Measurements from ENCODE around the gene ABCD4.
"Not testable (repeated sequence)": the region's sequence is repeated elsewhere in the genome, so short reads cannot be mapped to it uniquely, and the experiment has no call there.

The ABCD4 gene

DNA sequence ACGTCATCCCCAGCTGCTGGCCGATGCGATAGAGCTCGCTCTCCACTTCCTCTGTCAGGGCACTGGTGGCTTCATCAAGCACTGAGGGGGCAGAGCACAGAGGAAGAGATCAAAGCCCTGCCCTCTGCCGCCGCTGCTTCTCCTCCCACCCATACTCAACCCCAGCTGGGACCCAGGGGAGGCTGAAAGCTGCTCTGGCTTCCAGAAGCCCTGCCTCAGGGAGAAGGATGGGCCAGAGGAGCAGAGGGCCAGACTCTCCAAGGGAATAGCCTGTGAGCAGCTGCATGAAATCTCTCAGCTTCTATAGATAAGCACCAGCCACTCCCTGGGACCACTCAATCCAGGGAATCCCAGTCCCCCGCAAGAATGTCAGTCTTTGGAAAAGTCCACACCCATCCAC, 16.0 kb downstream of the ABCD4 start:
- TF ChIP-seq, protein P1, sequence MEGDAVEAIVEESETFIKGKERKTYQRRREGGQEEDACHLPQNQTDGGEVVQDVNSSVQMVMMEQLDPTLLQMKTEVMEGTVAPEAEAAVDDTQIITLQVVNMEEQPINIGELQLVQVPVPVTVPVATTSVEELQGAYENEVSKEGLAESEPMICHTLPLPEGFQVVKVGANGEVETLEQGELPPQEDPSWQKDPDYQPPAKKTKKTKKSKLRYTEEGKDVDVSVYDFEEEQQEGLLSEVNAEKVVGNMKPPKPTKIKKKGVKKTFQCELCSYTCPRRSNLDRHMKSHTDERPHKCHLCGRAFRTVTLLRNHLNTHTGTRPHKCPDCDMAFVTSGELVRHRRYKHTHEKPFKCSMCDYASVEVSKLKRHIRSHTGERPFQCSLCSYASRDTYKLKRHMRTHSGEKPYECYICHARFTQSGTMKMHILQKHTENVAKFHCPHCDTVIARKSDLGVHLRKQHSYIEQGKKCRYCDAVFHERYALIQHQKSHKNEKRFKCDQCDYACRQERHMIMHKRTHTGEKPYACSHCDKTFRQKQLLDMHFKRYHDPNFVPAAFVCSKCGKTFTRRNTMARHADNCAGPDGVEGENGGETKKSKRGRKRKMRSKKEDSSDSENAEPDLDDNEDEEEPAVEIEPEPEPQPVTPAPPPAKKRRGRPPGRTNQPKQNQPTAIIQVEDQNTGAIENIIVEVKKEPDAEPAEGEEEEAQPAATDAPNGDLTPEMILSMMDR (conservative IDR thresholded peaks at IDR 0.05) = no peak
- H3K27ac ChIP-seq = no peak overlapping the region

DNA sequence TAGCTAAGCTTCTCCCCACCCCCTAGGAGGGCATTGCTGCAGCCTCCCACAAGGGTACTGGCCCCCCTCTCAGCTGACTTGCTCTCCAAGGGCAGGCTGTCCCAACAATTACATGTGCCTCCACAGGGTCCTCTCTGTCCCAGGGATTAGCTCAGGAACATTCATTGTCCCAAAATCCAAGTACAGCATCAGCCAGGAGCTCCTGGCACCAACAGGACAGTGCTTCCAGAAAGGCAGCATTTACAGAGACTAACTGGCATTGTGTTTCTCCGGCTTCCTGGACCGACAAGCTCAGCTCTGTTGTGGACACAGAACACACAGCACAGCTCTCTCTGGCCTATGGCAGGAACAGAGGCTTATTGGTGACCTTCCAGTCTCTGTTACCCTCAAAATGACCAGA, 21.7 kb downstream of the ABCD4 start:
- H3K27ac ChIP-seq = no peak overlapping the region
- TF ChIP-seq, protein P1 (conservative IDR thresholded peaks at IDR 0.05) = no peak

DNA sequence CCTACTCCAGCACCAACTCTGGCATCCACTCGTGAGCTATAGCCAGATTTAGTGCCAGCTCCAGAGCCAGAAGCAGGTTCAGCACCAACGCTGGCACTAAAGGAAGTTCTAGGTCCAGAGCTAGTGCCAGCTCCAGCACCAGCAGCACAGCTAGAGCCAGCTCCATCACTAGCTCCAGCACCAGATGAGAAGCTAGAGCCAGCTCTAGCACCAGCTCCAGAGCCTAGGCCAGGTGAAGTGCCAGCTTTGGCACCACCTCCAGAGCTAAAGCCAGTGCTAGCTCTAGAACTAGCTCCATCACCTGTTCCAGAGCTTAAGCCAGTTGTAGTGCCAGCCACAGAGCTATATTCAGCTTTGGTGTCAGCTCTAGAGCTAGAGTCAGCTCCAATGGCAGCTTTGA, 24.7 kb downstream of the ABCD4 start:
- H3K27ac ChIP-seq = no peak overlapping the region
- TF ChIP-seq, protein P1 (conservative IDR thresholded peaks at IDR 0.05) = no peak

DNA sequence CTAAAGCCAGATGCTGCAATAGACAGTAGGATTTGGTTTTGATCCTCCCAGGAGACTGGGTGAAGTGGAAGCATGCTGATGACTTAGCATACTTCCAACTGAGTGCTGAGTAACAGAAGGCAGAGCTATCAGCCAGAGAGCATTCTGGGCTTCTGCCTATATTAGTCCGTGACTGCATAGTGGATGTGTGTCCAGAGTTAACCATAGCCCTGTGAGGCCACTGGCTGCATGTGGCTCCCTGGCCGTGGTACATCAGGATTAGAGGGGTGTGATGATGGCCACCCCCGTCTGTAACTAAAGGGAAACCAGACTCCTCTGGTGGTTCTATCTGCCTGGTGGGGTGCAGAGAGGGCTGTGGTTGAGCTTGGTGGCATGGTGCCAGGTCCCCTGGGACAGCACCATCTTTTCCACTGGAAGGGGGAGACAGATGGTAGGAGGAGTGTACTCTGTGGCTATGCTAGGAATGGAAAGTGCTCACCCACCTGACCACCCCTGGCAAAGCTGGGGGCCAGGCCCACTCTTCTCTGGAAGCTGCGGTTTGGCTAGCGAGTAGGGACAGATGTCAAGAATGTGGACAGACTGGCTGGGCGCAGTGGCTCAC, 27.4 kb downstream of the ABCD4 start:
- H3K27ac ChIP-seq = no peak overlapping the region
- TF ChIP-seq, protein P1 (conservative IDR thresholded peaks at IDR 0.05) = no peak

DNA sequence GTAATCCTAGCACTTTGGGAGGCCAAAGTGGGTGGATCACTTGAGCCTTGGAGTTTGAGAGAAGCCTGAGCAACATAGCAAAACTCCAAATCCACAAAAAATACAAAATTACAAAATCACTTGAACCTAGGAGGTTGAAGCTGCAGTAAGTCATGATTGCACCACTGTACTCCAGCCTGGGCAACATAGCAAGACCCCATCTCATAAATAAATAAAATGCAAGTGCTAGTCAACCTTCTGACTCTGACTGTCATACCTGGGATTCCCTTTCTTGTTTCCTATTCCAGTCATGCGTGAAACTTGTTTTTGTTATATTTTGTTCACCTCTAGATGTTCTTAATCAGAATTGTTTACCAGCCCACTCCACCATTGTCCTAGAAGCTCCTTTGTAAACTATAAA, 31.4 kb downstream of the ABCD4 start:
- no peak overlapping the region for H3K27ac ChIP-seq
- TF ChIP-seq, protein P1 (conservative IDR thresholded peaks at IDR 0.05) = no peak

DNA sequence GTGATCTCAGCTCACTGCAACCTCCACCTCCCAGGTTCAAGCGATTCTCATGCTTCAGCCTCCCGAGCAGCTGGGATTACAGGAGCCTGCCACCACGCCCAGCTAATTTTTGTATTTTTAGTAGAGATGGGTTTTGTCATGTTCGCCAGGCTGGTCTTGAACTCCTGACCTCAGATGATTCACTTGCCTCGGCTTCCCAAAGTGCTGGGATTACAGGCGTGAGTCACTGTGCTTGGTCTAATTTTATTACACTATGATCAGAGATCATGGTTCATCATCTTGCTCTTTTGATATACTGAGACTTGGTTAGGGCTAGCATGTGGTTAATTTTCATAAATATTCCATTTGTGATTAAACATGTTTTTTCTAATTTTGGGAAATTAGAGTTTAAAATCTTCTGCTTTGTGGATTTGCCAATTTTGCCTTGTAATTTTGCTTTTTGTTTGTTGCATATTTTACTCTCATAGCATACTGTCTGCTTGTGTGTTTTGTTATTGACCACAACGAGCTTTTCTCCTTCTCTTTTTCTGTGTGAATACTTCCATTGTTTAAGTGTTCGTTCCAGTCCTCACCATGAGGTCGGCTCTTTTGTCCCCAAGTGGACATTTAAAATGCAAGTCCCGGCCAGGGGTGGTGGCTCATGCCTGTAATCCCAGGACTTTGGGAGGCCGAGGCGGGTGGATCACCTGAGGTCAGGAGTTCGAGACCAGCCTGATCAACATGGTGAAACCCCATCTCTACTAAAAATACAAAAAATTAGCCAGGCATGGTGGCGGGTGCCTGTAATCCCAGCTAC, 32.2 kb downstream of the ABCD4 start:
- H3K27ac ChIP-seq = not testable (repeated sequence)

DNA sequence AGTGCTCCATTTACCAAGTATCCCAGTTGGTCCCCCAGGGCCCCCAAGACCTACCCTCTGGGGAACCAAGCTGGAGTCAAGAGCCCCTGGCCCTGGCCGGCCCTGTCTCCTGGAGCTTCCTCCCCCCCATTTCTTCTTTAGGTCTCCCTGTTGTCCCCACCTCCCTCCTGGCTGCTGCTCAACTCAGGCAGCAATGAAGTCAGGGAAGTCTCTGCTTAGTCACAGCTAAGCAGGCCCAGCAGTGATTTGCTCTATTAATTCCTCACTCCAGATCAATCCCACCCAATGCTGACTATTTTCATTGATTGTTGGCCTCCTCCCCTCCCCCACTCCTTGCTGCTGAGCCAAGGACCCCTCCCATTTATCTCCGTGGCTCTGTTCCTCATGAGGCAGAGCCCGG, 35.1 kb downstream of the ABCD4 start:
- no peak overlapping the region for H3K27ac ChIP-seq
- TF ChIP-seq, protein P1 (conservative IDR thresholded peaks at IDR 0.05) = no peak
